Tibial artery (tissue), 4 donors: Measurements from ENCODE around the gene CALN1.
"Not testable (repeated sequence)": the region's sequence is repeated elsewhere in the genome, so short reads cannot be mapped to it uniquely, and the experiment has no call there.

Experiments
- DNase-seq, 2 donors: peaks; one replicate each; pipeline ENCODE4 v3.0.0-alpha.2; 2019
- H3K27ac ChIP-seq, 2 donors: fragments of 200-600 bp; sonication (generic) in 1 of 2; 1 replicate in 1 of 2; 2 replicates in 1 of 2; pipeline ENCODE4 v1.5.1; 2018 to 2019; ENCODE audit warnings: mild to moderate bottlenecking in 1 of 2
- H3K27me3 ChIP-seq, 2 donors: fragments of 200-600 bp; sonication (generic) in 1 of 2; one replicate each; pipeline versions ENCODE4 v1.5.1 to v1.6.0; 2016 to 2019
- H3K36me3 ChIP-seq, 3 donors: fragments of 200-600 bp; sonication (generic) in 2 of 3; one replicate each; pipeline ENCODE4 v1.5.1; 2016 to 2019; ENCODE audit warnings: mild to moderate bottlenecking in 2 of 3
- H3K4me1 ChIP-seq, 4 donors: fragments of 200-600 bp; sonication (generic) in 2 of 4; 1 replicate in 3 of 4; 2 replicates in 1 of 4; pipeline ENCODE4 v1.5.1; 2016 to 2019
- H3K4me3 ChIP-seq, 2 donors: fragments of 200-600 bp; sonication (generic) in 1 of 2; 1 replicate in 1 of 2; 2 replicates in 1 of 2; pipeline ENCODE4 v1.5.1; 2018 to 2019; ENCODE audit warnings: mild to moderate bottlenecking in 2 of 2
- H3K9me3 ChIP-seq, 3 donors: fragments of 200-600 bp; sonication (generic) in 1 of 3; one replicate each; pipeline ENCODE4 v1.5.1; 2016 to 2019
- CTCF ChIP-seq, 2 experiments: fragments of 200-600 bp in 1 of 2; fragments of 450-650 bp in 1 of 2; IDR thresholded peaks; one replicate each; pipeline ENCODE4 v1.5.1; 2017 to 2019; ENCODE audit warnings: antibody characterized with exemption in 2 of 2, mild to moderate bottlenecking in 1 of 2, moderate library complexity in 1 of 2
- intact Hi-C: fragments of 100-400 bp; cut with DNase I; formaldehyde crosslinking; loops from one replicate; pipeline ENCODE4 v1.15.0; 2023; ENCODE audit warnings: low total_unique reads

CALN1 gene

GRCh38 chr7:72217151-72217550 is 195.0 kb downstream of the CALN1 start:
- TF ChIP-seq CTCF (IDR thresholded peaks at IDR 0.05) = no peak
- H3K36me3 ChIP-seq = no peaks in the 10 kb centered on the region
- no peak for DNase-seq
- H3K27ac ChIP-seq = no peak overlapping the region
- no peaks in the 10 kb centered on the region for H3K4me1 ChIP-seq
- no peaks in the 10 kb centered on the region for H3K27me3 ChIP-seq
- no peak overlapping the region for H3K4me3 ChIP-seq
- no peaks in the 10 kb centered on the region for H3K9me3 ChIP-seq
- intact Hi-C loops = no loop called here

GRCh38 chr7:72213769-72214168 is 198.4 kb downstream of the CALN1 start:
- no peaks in the 10 kb centered on the region for H3K4me1 ChIP-seq
- intact Hi-C loops = no loop called here
- no peak overlapping the region for H3K27ac ChIP-seq
- H3K9me3 ChIP-seq = no peaks in the 10 kb centered on the region
- H3K4me3 ChIP-seq = no peak overlapping the region
- DNase-seq = no peak
- TF ChIP-seq CTCF (IDR thresholded peaks at IDR 0.05) = no peak
- no peaks in the 10 kb centered on the region for H3K36me3 ChIP-seq
- no peaks in the 10 kb centered on the region for H3K27me3 ChIP-seq

GRCh38 chr7:72213081-72213480 is 199.1 kb downstream of the CALN1 start:
- Histone ChIP-seq H3K36me3 (no peaks in the 10 kb centered on the region), H3K27ac (no peak overlapping the region), H3K27me3 (no peaks in the 10 kb centered on the region), H3K4me1 (no peaks in the 10 kb centered on the region), H3K4me3 (no peak overlapping the region), H3K9me3 (no peaks in the 10 kb centered on the region)
- intact Hi-C loops = no loop called here
- no peak for TF ChIP-seq CTCF (IDR thresholded peaks at IDR 0.05)
- no peak for DNase-seq

GRCh38 chr7:72211175-72211574 is 201.0 kb downstream of the CALN1 start:
- DNase-seq = no peak
- H3K4me1 ChIP-seq = no peaks in the 10 kb centered on the region
- H3K9me3 ChIP-seq = no peaks in the 10 kb centered on the region
- H3K27ac ChIP-seq = no peak overlapping the region
- no peak for TF ChIP-seq CTCF (IDR thresholded peaks at IDR 0.05)
- intact Hi-C loops = no loop called here
- H3K27me3 ChIP-seq = no peaks in the 10 kb centered on the region
- no peak overlapping the region for H3K4me3 ChIP-seq
- H3K36me3 ChIP-seq = no peaks in the 10 kb centered on the region

- H3K9me3 ChIP-seq, intact Hi-C loops, H3K4me1 ChIP-seq, H3K4me3 ChIP-seq, H3K27me3 ChIP-seq, H3K36me3 ChIP-seq, DNase-seq, H3K27ac ChIP-seq: not testable (repeated sequence)
These were observed 203.1 kb downstream of the CALN1 start for GRCh38 chr7:72209006-72209405.

- TF ChIP-seq CTCF (IDR thresholded peaks at IDR 0.05) = no peak
- Histone ChIP-seq H3K4me3 (no peak overlapping the region), H3K27ac (no peak overlapping the region), H3K27me3 (no peaks in the 10 kb centered on the region), H3K36me3 (no peaks in the 10 kb centered on the region), H3K4me1 (no peaks in the 10 kb centered on the region), H3K9me3 (no peaks in the 10 kb centered on the region)
- no peak for DNase-seq
- intact Hi-C loops = no loop called here
These were observed 216.0 kb downstream of the CALN1 start for GRCh38 chr7:72196176-72196575.
